Measurements from ENCODE around the gene EIF3L.
A peak's percentile ranks its signal among the peaks of the same experiment; 100 is the strongest.

EIF3L gene

GRCh38 chr22:37817705-37818408 lies 31.4 kb upstream of the EIF3L start:
- DNase-seq: peak; percentile 70

- peak; percentile 50 for DNase-seq
Measured at GRCh38 chr22:37818409-37819104, 30.7 kb upstream of the EIF3L start.

- no peak for DNase-seq
Measured at GRCh38 chr22:37819105-37819433, 30.1 kb upstream of the EIF3L start.

- no peak for DNase-seq
Measured at GRCh38 chr22:37820350-37820749, 28.9 kb upstream of the EIF3L start.

- DNase-seq: no peak
Measured at GRCh38 chr22:37822079-37822833, 27.0 kb upstream of the EIF3L start.

- DNase-seq: no peak
Measured at GRCh38 chr22:37823134-37823985, 25.9 kb upstream of the EIF3L start, which contains the start of gene GALR3. Gene GALR3 (plus strand): TSS chr22:37823382. CDS start chr22:37823407, 25 bp downstream.

- no peak for DNase-seq
Measured at GRCh38 chr22:37824674-37825641, 24.3 kb upstream of the EIF3L start.

GRCh38 chr22:37827056-37827455 lies 22.2 kb upstream of the EIF3L start:
- DNase-seq: no peak

GRCh38 chr22:37830093-37830842 lies 19.0 kb upstream of the EIF3L start:
- DNase-seq: no peak

- no peak for DNase-seq
Measured at GRCh38 chr22:37831472-37831871, 17.7 kb upstream of the EIF3L start.

- no peak for DNase-seq
Measured at GRCh38 chr22:37832022-37832857, 17.0 kb upstream of the EIF3L start.

GRCh38 chr22:37842015-37842793 lies 7.0 kb upstream of the EIF3L start:
- DNase-seq: no peak

- no peak for DNase-seq
Measured at GRCh38 chr22:37843741-37844089, 5.5 kb upstream of the EIF3L start.

- no peak for DNase-seq
Measured at GRCh38 chr22:37844904-37845329, 4.3 kb upstream of the EIF3L start.

GRCh38 chr22:37846433-37846832 lies 2.8 kb upstream of the EIF3L start:
- DNase-seq: no peak

- peak; percentile 24 for DNase-seq
Measured at GRCh38 chr22:37848587-37849088, 581 bp upstream of the EIF3L start.

GRCh38 chr22:37850801-37851200 lies 1.6 kb downstream of the EIF3L start:
- no peak for DNase-seq

GRCh38 chr22:37852418-37852817 lies 3.2 kb downstream of the EIF3L start:
- DNase-seq: no peak

- DNase-seq: no peak
Measured at GRCh38 chr22:37854946-37855345, 5.7 kb downstream of the EIF3L start.

Data from fibroblast of upper back skin (primary cell).